ENCODE measurements around the gene STK31.
"Not testable (repeated sequence)": the region's sequence is repeated elsewhere in the genome, so short reads cannot be mapped to it uniquely, and the experiment has no call there.

STK31 gene

GRCh38 chr7:23742051-23742450 is 32.0 kb downstream of the STK31 start:
- DNase-seq (ENCODE audit: low read depth): no peak
- TF ChIP-seq, protein P1, sequence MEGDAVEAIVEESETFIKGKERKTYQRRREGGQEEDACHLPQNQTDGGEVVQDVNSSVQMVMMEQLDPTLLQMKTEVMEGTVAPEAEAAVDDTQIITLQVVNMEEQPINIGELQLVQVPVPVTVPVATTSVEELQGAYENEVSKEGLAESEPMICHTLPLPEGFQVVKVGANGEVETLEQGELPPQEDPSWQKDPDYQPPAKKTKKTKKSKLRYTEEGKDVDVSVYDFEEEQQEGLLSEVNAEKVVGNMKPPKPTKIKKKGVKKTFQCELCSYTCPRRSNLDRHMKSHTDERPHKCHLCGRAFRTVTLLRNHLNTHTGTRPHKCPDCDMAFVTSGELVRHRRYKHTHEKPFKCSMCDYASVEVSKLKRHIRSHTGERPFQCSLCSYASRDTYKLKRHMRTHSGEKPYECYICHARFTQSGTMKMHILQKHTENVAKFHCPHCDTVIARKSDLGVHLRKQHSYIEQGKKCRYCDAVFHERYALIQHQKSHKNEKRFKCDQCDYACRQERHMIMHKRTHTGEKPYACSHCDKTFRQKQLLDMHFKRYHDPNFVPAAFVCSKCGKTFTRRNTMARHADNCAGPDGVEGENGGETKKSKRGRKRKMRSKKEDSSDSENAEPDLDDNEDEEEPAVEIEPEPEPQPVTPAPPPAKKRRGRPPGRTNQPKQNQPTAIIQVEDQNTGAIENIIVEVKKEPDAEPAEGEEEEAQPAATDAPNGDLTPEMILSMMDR (IDR thresholded peaks at IDR 0.05; ENCODE audit: low read depth, low read length, missing control alignments): no peak
- H3K4me3 ChIP-seq (ENCODE audit: low read depth, low read length): no peak overlapping the region

- DNase-seq (ENCODE audit: low read depth): no peak
- TF ChIP-seq, protein P1 (IDR thresholded peaks at IDR 0.05; ENCODE audit: low read depth, low read length, missing control alignments): no peak
- H3K4me3 ChIP-seq (ENCODE audit: low read depth, low read length): no peak overlapping the region
These were observed 33.2 kb downstream of the STK31 start for GRCh38 chr7:23743226-23743625.

- TF ChIP-seq, protein P1 (IDR thresholded peaks at IDR 0.05; ENCODE audit: low read depth, low read length, missing control alignments): no peak
- DNase-seq (ENCODE audit: low read depth): no peak
- no peak overlapping the region for H3K4me3 ChIP-seq (ENCODE audit: low read depth, low read length)
These were observed 36.6 kb downstream of the STK31 start for GRCh38 chr7:23746629-23747028.

- TF ChIP-seq, protein P1 (IDR thresholded peaks at IDR 0.05; ENCODE audit: low read depth, low read length, missing control alignments): no peak
- DNase-seq (ENCODE audit: low read depth): no peak
- no peak overlapping the region for H3K4me3 ChIP-seq (ENCODE audit: low read depth, low read length)
These were observed 41.8 kb downstream of the STK31 start for GRCh38 chr7:23751852-23752251.

DNA sequence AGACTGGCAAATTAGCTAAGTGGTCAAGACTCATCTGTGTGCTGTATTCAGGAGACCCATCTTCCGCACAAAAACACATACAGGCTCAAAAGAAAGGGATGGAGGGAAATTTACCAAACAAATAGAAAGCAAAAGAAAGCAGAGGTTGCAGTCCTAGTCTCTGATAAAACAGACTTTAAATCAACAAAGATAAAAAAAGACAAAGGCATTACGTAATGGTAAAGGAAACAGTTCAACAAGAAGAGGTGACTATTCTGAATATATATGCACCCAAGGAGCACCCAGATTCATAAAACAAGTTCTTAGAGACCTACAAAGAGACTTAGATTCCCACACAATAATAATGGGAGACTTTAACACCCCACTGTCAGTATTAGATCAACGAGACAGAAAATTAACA is 48.8 kb downstream of the STK31 start:
- DNase-seq (ENCODE audit: low read depth); H3K4me3 ChIP-seq (ENCODE audit: low read depth, low read length): not testable (repeated sequence)

DNA sequence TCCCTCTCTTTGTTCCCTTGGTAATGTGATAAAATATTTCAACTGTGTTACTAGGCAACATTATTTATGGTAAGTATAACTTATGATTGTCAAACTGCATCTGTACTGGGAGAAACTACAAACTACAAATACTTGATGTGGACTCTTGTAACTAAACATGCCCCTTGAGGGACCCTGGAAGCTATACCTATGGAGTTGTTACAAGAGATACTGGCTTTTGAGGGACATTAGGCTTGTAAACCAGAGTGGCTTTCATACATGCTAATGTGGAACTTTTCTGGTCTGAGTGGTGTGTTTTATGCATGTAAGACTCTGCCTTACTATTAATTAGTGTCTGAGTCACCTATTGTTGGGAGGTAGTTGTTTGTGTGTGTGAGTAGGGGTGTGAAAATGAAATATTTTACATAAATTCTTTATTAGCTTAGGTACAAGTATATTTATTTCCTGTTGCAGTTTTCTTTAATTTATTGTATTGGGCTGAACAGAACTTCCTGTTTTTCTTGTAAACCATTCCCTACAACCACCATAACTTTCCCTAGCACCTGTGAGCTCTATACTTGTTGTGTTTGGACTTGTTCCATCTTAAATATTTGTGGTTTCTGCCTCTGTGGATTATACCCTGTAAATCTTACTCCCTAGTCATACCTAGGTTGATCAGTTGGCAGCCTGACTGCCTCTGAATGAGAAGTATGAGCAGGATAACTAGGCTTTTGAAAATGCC is 49.8 kb downstream of the STK31 start:
- DNase-seq (ENCODE audit: low read depth): no peak
- H3K4me3 ChIP-seq (ENCODE audit: low read depth, low read length): no peak overlapping the region
- TF ChIP-seq, protein P1 (IDR thresholded peaks at IDR 0.05; ENCODE audit: low read depth, low read length, missing control alignments): no peak

GRCh38 chr7:23765943-23766342 is 55.9 kb downstream of the STK31 start:
- no peak overlapping the region for H3K4me3 ChIP-seq (ENCODE audit: low read depth, low read length)
- TF ChIP-seq, protein P1 (IDR thresholded peaks at IDR 0.05; ENCODE audit: low read depth, low read length, missing control alignments): no peak
- DNase-seq (ENCODE audit: low read depth): no peak
